NOMO-1 treated with dmso at 0.1 percent for 144 hours (cell line): Measurements from ENCODE around the gene OR1A2.
"Not testable (repeated sequence)": the region's sequence is repeated elsewhere in the genome, so short reads cannot be mapped to it uniquely, and the experiment has no call there.

Source experiments
- DNase-seq: peaks from one replicate; lab custom pipeline; 2025; ENCODE audit not compliant: unreplicated experiment; lab: John Stamatoyannopoulos, UW

The OR1A2 gene

DNA sequence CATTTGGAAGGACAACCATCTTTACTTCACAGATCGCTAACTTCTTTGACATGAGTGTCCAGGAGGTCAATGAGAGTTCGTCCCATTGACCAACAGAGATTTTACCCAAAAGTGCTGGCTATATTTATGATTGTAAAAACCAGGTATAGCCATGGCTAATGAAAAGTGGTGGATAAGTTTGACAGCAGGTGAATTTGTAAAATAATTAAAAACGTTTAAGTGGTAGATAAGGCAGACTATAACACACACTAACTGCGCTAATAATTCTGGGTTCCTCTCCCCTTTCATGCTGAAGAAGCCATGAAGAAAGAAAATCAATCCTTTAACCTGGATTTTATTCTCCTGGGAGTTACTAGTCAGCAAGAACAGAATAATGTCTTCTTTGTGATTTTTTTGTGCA lies at the start of gene OR1A2:
OR1A2 (plus strand) TSS at position 301 of the 400 bp plus-strand sequence; CDS start at position 301, 0 bp downstream.
- DNase-seq = no peak

DNA sequence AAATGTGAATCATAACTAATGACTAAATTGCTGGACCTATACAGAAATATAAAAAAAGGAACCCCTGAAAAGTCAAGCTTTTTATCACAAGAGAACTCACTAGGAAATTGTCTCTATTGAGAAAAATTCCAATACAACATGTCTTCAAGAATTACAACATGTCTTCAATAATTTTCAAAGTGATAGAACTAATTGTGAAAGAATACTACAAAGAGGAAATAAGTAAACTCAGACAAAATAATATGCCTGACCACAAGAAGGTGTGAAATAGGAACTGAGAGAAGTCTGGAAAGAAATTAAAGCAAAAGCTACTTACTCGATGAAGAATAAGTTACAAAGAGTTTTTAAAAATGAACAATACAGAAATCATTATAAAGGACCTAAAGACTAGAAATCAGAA lies 40.1 kb upstream of the OR1A2 start:
- peak; percentile 24 for DNase-seq

GRCh38 chr17:3167574-3167973 lies 29.7 kb upstream of the OR1A2 start:
- peak; percentile 80 for DNase-seq

- no peak for DNase-seq
These were observed 7.4 kb upstream of the OR1A2 start for GRCh38 chr17:3189961-3190360.

DNA sequence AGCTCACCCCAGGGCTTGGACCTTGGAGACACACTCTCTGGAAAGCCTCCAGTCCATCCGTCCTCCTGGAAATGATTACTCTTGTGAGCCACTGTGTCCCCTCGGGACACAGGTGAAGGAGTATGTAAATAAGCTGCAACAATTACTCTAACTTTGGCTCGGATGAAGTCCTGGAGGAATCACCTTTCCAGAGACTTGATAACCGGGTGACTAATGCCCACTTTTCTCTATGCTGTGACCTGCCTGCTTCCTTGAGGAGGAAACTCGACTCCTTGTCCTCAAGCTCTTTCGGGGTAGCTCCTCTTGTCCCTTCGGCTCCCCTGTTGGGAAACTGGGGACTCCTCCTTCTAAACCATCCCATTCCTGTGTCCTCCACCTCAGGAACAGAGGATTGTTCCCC lies 10.0 kb downstream of the OR1A2 start, which contains the start of gene OR1A1:
OR1A1 (plus strand) TSS at position 301 of the 400 bp plus-strand sequence. CDS start 7,954 bp downstream, outside the sequence.
- no peak for DNase-seq

GRCh38 chr17:3208484-3208883 lies 11.2 kb downstream of the OR1A2 start:
- no peak for DNase-seq

GRCh38 chr17:3213001-3213400 lies 15.7 kb downstream of the OR1A2 start:
- DNase-seq = no peak

DNA sequence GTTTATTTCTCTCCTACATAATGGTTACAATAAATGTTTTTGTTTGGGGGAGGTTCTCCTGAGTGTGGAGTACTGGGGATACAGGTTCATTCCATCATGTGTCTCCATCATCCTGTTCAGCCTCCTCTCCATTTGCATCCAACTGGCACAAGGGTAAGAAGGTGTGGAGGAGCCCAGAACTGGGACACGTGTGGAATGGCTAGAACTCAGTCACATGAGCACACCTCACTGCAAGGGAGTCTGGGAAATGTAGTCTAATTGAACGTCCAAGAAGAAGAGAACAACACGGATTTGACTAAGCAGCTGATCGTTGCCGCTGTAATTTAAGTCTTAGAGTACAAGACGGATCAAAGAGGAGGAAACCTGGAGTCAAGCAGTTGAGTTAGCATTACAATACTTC lies 16.3 kb downstream of the OR1A2 start:
- no peak for DNase-seq

DNA sequence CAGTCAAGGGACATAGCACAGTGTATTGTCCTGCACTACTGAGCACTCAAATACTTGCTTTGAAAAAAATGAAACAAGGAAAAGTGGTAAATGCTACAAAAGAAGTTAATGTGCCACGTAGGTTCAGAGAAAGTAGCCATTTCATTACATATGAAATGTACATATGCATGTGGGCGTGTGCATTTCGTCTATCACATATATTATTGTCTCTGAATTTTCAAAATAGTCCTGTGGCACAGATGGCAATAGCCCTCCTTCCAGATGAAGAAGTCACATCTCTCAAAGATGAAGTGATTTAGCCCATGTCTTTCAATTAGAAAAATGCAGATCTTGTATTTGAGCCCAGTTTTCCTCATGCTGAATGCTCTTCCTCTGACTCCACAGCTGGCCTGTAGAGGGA lies 22.7 kb downstream of the OR1A2 start:
- not testable (repeated sequence) for DNase-seq

GRCh38 chr17:3221850-3222249 lies 24.5 kb downstream of the OR1A2 start:
- DNase-seq = no peak

- DNase-seq = no peak
These were observed 25.2 kb downstream of the OR1A2 start for GRCh38 chr17:3222505-3222904.

- DNase-seq = not testable (repeated sequence)
These were observed 27.5 kb downstream of the OR1A2 start for GRCh38 chr17:3224721-3225352.

DNA sequence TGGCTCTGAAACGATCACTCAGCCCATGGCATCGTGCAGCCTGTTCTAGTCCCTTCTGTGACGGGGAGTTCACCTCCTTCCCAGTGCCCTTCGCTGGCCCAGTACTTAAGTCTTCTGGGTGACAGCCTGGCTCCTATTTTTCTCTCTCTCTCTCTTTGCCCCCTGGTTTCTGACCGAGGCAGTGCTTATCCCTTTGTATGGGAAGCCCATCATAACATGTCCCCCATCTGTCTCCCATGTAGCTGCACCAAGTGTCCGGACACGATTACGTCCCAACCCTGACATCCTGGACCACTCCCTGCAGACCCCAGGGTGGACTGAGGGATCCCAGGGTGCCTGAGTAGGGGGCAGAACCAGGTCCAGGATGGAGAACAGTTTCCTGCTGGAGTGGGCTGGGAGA lies 35.0 kb downstream of the OR1A2 start:
- DNase-seq = not testable (repeated sequence)

DNA sequence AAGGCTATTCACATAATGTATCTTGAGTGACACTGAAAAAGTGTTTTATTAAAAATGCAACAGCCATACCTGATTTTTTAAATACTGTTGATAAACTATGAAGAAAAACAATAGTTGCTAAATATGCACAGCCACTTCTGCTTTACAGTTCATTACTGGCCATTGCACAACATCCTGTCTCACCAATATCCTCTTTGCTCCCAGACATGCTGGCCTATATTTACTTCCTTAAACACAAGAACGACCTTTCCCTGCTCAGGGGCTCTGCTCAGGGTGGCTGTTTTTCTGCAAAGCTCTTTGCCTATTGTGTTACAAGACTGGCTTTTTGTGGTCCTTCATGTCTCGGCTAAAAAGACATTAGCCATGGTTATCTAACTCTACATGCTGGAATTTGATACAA lies 41.4 kb downstream of the OR1A2 start:
- peak; percentile 79 for DNase-seq

DNA sequence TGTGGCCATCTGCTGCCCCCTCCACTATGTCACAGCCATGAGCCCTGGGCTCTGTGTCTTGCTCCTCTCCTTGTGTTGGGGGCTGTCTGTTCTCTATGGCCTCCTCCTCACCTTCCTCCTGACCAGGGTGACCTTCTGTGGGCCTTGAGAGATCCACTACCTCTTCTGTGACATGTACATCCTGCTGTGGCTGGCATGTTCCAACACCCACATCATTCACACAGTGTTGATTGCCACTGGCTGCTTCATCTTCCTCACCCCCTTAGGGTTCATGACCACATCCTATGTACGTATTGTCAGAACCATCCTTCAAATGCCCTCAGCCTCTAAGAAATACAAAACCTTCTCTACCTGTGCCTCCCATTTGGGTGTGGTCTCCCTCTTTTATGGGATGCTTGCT lies 43.7 kb downstream of the OR1A2 start:
- not testable (repeated sequence) for DNase-seq

GRCh38 chr17:3244841-3245240 lies 47.5 kb downstream of the OR1A2 start:
- not testable (repeated sequence) for DNase-seq
